Suppressor macrophage treated with lipopolysaccharide for 4 hours (primary cell): Measurements from ENCODE around the gene SIGLEC5.

Experiments used
- DNase-seq: peaks from one replicate; pipeline ENCODE4 v3.0.0-alpha.2; 2020

SIGLEC5 gene

GRCh38 chr19:51587264-51588191 lies 42.7 kb downstream of the SIGLEC5 start:
- DNase-seq: no peak

GRCh38 chr19:51586799-51587198 lies 43.4 kb downstream of the SIGLEC5 start:
- DNase-seq: no peak

- no peak for DNase-seq
Observed at GRCh38 chr19:51586103-51586728, 44.0 kb downstream of the SIGLEC5 start.

GRCh38 chr19:51576850-51577249 lies 53.4 kb downstream of the SIGLEC5 start:
- DNase-seq: no peak

- no peak for DNase-seq
Observed at GRCh38 chr19:51573331-51573730, 56.9 kb downstream of the SIGLEC5 start.

- DNase-seq: no peak
Observed at GRCh38 chr19:51572908-51573307, 57.3 kb downstream of the SIGLEC5 start.

GRCh38 chr19:51572410-51572809 lies 57.8 kb downstream of the SIGLEC5 start:
- no peak for DNase-seq

- DNase-seq: no peak
Observed at GRCh38 chr19:51571599-51571998, 58.6 kb downstream of the SIGLEC5 start.

GRCh38 chr19:51570962-51571575 lies 59.1 kb downstream of the SIGLEC5 start, which contains the start of gene ZNF175:
TSS of gene ZNF175 (plus strand) at chr19:51571283. CDS start at chr19:51573330, 2,047 bp downstream.
- DNase-seq: peak; percentile 98

- no peak for DNase-seq
Observed at GRCh38 chr19:51568456-51568855, 61.7 kb downstream of the SIGLEC5 start.

- DNase-seq: no peak
Observed at GRCh38 chr19:51567583-51567982, 62.6 kb downstream of the SIGLEC5 start.

GRCh38 chr19:51566489-51567100 lies 63.6 kb downstream of the SIGLEC5 start:
- DNase-seq: no peak

GRCh38 chr19:51565583-51565982 lies 64.6 kb downstream of the SIGLEC5 start:
- DNase-seq: no peak

- DNase-seq: no peak
Observed at GRCh38 chr19:51564791-51565190, 65.4 kb downstream of the SIGLEC5 start.
